GM18507 (cell line): ENCODE measurements around the gene LLCFC1.
"Not testable (repeated sequence)": the region's sequence is repeated elsewhere in the genome, so short reads cannot be mapped to it uniquely, and the experiment has no call there.

Experiments
- DNase-seq: peaks from one replicate; pipeline ENCODE4 v3.0.0; 2011; ENCODE audit warnings: low read depth; ENCODE audit not compliant: insufficient read length; ENCODE audit errors: extremely low spot score
- FAIRE-seq: peaks from 2 replicates; lab custom pipeline; 2011; peaks lifted over from hg19 to GRCh38; lab: Jason Lieb, UNC

The LLCFC1 gene

DNA sequence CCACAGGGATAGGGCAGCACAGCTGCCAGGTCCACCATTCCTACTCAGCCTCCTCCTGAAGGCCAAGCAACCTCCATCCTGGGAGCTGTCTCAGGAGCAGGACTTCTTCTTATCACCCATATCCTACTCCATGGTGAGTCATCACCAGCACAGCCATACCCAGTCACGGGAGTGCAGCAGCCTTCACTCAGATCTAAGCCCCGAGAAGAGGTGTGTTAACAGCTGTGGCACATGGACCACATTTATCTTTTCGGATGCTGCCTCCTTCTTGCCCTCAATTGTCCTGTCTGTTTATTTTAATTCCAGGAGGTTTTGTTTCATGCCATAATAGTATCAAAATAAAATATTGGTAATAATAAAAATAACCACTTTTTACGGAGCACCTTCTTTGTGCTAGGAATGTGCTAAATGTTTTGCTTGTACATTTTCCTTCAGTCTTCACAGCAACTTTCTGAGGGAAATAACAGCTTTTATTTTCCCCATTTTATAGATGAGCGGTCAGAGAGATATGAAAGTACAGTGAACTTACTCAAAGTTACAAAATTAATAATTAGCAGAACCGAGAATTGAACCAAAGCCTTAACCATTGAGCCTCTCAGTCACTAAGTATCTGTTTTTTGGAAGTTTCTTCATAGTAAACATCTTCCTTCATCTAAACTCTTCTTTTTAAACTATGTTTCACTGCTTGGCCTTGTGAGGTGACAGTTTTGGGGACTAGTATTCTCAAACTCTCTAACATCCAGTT is 25.4 kb downstream of the LLCFC1 start:
- FAIRE-seq, result no peak
- DNase-seq, result no peak

DNA sequence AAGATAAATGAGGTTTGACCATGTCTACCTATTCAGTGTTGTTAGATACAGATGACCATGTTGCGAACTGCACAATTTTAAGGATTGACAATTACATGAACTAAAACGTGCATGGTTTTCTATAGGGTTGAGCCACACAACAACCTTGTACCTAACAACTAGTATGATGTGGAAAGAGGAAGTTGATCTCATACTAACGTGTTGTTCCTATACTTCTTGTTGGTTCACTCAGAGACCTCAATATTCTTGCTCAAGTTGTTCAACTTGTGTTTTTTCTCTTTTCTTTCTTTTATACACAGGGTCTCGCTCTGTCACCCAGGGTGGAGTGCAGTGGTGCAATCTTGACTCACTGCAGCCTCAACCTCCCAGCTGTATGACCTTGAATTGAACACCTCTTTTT is 28.9 kb downstream of the LLCFC1 start:
- DNase-seq (no peak), FAIRE-seq (no peak)

DNA sequence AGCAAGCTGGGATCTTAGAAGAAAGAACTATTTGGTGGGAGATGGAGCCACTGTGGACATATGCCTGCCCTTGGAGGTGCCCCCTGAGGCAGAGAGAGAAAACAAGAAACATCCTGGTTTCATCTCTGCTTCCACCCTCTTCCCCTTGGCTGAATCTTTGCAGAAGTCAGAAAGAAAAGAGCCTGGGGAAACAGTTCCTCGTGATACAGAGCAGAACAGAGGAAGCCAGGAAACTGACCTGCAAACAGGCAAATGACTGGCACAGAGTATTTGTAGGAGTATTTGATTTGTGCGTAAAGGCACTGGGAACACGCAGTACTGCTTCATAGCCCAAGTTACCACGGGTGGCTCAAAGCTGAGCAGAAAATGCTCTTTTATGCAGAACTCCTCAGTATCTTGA is 29.9 kb downstream of the LLCFC1 start:
- no peak for DNase-seq
- no peak for FAIRE-seq

DNA sequence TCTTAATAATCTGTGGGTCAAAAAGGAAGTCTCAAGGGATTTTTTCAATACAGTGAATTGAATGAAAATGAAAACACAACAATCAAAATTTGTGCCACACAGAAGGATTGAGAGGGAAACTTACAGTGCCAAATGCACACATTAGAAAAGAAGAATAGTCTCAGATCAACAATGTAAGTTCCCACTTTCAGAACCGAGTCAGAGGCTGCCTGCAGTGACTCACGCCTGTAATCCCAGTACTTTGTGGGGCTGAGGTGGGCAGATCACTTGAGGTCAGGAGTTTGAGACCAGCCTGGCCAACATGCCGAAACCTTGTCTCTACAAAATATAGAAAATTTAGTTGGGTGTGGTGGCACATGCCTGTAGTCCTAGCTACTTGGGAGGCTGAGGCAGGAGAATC is 35.3 kb downstream of the LLCFC1 start:
- FAIRE-seq, result no peak

DNA sequence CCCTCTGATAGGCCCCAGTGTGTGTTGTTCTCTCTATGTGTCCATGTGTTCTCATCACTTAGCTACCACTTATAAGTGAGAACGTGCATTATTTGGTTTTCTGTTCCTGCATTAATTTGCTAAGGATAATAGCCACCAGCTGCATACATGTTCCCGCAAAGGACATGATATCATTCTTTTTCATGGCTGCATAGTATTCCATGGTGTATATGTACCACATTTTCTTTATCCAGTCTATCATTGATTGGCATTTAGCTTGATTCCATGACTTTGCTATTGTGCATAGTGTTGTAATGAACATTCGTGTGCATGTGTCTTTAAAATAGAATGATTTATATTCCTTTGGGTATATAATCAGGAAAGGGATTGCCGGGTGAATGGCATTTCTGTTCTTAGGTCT is 39.1 kb downstream of the LLCFC1 start:
- FAIRE-seq, DNase-seq: not testable (repeated sequence)

More for the DNA sequence above, 35.3 kb downstream of the LLCFC1 start:
- DNase-seq, result no peak

DNA sequence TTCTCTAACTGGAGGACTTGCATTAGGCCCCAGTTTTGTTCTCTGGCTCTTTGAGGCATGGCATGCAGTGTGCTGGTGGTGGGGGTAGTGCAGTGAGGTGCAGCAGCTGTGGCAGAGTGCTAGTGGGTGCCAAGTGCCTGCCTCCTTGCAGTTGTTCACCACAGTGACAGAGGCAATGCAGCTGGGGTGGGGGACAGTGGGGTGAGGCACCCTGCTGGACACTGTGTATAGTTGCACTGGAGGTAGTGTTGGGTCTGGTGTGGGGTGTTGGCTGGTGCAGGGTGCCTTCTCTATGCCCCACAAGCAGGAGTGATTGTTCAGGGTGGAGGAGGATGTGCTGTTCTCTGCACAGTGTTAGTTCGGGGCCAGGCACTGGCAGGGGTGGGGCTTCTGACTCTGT is 44.5 kb downstream of the LLCFC1 start:
- FAIRE-seq (no peak), DNase-seq (no peak)

DNA sequence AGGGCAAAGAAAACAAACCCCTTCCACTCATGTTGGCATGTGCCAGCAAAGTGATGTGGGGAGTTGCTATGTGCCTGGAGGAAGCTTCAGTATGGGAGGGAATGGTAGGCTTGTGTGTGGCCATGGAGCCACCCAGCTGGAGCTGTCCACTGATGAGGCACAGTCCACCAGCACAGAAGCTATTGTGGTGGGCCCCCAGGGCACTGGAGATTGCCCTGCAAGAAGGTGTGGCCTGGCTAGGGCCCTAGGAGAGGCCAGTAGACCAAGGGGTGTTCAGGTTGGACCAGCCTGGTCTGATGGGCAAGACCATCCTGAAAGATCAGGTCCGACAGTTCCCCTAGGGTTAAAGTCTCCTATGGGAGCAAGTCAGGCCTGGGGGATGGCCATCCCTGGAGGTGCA is 45.0 kb downstream of the LLCFC1 start:
- FAIRE-seq, result no peak
- no peak for DNase-seq
